Measurements from ENCODE around the gene TRAK1.

- TF ChIP-seq CTCF (conservative IDR thresholded peaks at IDR 0.05; ENCODE audit: low read length) (no peak), EZH2phosphoT487 (IDR thresholded peaks at IDR 0.05; ENCODE audit: borderline replicate concordance, low read depth, low read length) (no peak)
Observed at GRCh38 chr3:42222942-42223693, 132.0 kb downstream of the TRAK1 start.

Data from OCI-LY7 (cell line).